Measurements from ENCODE around the gene GBP5.
"Not testable (repeated sequence)": the region's sequence is repeated elsewhere in the genome, so short reads cannot be mapped to it uniquely, and the experiment has no call there.

The GBP5 gene, protein sequence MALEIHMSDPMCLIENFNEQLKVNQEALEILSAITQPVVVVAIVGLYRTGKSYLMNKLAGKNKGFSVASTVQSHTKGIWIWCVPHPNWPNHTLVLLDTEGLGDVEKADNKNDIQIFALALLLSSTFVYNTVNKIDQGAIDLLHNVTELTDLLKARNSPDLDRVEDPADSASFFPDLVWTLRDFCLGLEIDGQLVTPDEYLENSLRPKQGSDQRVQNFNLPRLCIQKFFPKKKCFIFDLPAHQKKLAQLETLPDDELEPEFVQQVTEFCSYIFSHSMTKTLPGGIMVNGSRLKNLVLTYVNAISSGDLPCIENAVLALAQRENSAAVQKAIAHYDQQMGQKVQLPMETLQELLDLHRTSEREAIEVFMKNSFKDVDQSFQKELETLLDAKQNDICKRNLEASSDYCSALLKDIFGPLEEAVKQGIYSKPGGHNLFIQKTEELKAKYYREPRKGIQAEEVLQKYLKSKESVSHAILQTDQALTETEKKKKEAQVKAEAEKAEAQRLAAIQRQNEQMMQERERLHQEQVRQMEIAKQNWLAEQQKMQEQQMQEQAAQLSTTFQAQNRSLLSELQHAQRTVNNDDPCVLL

GRCh38 chr1:89272269-89273041 lies at the start of gene GBP5:
Gene GBP5, minus strand, starts transcription at chr1:89272860. Its CDS starts 3,305 bp downstream, at chr1:89269555.
- peak; percentile 67 for DNase-seq

DNA sequence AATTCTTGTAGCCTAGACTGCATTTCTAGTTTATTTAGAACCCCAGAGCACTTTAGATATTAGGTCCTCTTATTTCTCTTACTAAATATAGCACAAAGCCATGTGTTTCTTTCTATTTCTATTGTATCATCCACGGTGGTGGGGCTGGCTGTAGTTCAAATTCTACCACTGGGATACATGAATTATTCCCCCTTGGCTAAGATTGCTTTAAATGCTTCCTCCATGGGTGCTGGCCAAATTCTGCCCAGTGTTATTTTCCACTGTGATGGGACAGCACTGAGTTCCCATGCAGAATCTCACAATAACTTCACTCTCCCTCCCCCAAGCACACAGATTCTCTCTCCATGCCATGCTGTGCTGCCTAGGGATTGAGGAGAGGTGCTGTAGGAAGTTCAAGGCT lies 49.7 kb upstream of the GBP5 start:
- DNase-seq, result no peak

GRCh38 chr1:89312572-89312971 lies 39.9 kb upstream of the GBP5 start:
- no peak for DNase-seq

GRCh38 chr1:89311757-89312156 lies 39.1 kb upstream of the GBP5 start:
- DNase-seq, result no peak

DNA sequence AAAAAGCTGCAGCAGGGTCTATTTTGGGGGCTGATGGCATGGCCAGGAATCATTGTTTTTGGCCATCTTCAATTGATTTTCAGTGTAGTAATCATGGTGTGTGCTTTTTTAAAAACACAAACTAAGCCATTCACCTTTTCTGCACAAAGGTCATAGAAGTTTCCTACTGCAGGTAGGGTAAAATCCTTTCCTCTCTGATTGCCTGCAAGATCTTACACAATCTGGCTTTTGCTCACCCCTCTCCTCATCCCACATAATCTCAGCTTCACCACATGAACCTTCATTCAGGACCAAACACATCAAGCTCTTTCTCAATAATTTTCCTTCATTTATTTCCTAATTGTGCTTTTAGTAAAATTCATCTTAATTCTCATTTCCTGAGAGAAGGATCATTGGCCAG lies 38.3 kb upstream of the GBP5 start:
- no peak for DNase-seq

- no peak for DNase-seq
Observed at GRCh38 chr1:89310505-89310904, 37.8 kb upstream of the GBP5 start.

DNA sequence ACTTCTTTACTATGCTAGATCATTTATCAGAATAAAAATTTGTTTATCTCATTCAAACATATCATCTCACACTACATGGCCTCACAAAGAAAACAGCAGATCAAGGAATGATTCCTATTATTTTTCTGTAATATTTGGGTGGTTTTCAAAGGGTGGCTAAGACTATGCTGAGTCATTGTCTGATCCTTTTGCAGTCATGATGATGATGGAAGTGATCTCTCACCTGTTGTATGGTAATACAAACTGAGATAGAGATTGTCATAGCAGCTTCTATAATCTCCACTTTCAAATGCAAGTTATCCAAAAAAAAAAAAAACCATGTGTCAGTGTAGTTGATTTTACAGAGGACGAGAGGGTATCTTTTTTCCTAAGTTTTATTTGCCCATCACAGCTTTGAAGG lies 37.2 kb upstream of the GBP5 start:
- DNase-seq, result no peak

GRCh38 chr1:89306273-89306672 lies 33.6 kb upstream of the GBP5 start:
- DNase-seq, result no peak

DNA sequence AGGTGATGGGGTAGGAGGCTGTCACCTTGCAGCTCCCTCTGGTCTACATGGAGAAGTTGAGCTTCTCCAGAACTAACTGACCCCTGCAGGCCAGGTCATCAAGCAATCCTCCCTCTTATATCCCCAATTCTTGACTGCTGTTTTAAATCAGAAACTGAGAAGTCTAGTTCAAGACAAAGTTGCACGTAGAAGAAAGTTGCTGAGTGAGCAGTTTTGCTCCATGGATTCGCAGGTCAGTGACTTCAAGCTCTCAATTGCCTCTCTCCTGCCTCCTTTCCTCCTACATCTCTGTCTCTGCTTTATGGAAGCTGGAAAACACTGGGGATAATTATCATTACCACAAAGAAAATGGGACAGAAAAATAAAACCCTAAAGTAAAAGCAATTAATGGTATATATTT lies 32.8 kb upstream of the GBP5 start:
- no peak for DNase-seq

DNA sequence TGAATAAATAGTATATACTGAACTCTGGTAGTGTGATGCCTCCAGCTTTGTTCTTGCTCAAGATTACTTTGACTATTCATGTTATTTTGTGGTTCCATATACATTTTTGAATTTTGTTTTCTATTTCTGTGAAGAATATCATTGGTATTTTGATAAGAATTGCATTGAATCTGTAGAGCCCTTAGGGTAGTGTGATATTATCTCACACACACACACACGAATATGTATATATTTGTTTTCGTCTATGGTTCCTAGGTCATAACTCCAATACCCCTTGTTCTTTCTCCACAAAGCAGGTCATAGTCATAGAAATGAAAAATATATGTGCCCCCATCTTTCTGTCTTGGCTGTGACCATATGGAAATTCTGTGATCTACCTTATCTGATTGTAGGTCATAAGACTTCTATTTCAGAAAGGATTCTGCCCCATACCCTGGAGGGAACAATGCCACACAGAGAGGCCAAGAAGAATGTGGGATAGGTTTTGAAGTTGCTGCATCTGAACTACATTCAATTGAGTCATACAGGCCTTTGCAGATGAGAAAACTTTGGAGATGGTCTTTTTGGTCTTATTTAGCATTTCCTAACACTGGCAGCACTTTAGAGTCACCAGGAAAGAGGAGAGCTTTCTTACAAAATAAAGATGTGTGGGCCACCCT lies 32.0 kb upstream of the GBP5 start:
- no peak for DNase-seq

DNA sequence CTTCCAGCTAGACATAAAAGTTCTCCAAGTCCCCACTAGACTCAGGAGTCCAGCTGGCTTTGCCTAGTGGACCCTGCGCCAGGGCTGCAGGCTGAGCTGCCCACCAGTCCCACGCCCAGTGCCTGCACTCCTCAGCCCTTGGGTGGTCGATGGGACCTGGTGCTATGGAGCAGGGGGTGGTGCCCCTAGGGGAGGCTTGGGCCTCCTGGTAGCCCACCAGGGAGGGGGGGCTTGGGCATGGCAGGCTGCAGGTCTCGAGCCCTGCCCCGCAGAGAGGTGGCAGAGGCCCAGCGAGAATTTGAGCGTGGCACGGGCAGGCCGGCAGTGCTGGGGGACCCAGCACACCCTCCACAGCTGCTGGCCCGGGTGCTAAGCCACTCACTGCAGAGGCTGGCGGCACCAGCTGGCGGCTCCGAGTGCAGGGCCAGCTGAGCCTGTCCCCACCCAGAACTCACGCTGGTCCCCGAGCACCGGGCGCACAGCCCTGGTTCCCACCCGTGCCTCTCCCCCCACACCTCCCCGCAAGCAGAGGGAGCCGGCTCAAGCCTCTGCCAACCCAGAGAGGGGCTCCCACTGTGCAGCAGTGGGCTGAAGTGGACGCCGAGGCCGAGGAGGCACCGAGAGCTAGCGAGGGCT lies 30.2 kb upstream of the GBP5 start:
- DNase-seq, result no peak

GRCh38 chr1:89299739-89300463 lies 27.2 kb upstream of the GBP5 start:
- not testable (repeated sequence) for DNase-seq

GRCh38 chr1:89298461-89298860 lies 25.8 kb upstream of the GBP5 start:
- no peak for DNase-seq

DNA sequence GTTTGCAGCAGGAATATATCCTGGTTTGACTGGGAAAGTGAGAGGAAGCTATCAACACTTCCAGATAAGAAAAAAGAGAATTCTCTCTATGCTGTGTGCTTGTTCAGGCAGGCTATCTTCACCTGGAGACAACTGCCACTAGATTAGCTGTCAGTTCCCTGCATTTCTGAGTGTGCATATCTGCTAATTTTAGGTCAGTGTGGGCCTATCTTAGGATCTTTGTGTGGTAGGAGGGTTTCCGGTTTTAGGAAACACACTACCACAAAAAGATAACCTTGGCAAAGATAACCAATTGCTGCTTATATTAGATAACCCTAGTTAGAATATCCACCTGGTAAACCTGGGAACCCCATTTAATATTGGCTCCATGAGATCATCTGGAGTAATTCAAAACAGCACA lies 22.5 kb upstream of the GBP5 start:
- DNase-seq, result no peak

DNA sequence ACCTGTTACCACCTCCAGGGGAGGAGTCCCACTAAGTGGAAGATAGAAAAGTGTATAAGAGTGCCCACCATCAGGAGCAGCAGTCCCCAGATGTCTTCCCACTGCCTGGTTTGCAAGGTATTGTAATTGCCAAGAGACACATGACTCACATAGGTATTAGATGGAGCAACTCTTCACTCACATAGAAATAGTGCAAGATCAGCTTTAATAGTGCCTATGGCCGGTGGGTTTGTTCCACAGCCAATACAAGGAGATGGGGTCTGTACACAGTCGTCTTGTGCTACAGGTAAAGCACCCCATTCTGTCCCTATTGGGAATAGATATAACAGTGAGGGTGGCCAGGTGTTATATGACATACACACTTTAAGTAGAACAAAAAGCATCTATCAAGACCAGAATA lies 18.6 kb upstream of the GBP5 start:
- DNase-seq, result no peak

- no peak for DNase-seq
Observed at GRCh38 chr1:89288051-89288340, 15.3 kb upstream of the GBP5 start.

DNA sequence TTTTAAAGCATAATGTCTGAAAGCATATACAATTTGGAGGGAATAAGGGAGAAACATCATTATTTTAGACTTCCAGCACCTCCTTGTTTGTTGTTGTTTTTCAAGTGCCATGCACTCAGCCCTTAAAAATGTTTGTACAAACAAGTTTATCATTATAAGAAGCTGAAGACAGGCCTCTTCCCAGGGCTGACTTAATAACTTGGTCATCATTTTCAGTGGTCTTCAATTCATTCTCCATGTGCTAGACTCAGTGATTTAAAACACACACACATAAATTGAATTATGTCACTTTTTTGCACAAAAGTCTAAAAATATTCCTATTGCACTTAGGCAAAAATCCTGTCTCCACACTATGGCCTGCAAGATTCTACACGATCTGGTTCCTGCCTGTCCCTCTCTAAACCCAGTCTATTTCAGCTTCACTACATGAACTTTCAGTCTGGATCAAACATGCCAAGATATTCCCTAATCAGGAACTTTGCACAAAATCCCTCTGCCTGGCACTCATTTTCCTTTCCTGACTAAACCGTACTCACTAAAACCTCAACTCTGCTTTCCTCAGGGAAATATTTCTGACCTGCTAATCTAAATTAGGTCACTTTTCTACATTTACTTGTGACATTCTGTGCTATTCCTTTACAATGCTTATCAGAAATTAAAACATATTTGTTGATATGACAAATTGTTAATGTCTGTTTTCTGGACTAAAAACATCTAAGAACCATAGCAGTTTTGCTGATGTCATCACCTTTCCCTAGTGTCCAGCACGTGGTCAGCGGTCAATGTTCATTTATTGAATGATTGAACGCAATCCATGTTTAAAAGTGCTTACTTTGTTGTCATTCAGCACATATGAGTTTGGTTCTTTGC lies 14.8 kb upstream of the GBP5 start:
- no peak for DNase-seq

GRCh38 chr1:89286549-89287180 lies 14.0 kb upstream of the GBP5 start:
- no peak for DNase-seq

DNA sequence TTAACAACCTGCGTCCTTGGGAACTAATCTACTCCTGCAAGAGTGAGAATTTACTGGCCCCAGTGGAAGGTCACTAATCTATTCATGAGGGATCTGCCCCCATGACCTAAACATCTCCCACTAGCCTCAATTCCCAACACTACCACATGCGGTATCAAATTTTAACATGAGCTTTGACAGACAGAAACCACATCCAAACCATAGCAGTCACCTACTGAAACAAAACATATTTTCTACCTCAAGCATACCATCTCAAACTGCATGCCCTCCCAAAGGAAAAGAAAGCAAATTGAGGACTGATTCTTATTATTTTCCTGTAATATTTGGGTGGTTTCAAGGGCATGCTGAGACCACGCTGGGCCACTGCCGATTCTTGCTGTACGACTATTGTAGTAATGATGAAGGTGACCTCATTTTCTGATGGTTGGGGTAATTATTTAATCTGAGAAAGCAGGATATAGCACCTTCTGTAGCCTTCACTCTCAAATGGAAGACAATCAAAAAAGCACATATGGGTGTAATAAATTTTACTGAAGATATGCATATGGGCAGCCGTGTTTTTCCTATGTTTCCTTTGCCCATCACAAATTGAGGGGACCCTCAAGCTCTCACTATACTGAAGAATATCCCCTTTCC lies 13.2 kb upstream of the GBP5 start:
- DNase-seq, result no peak

- not testable (repeated sequence) for DNase-seq
Observed at GRCh38 chr1:89284078-89284763, 11.6 kb upstream of the GBP5 start.
